ENCODE data around the gene PCYT2.
"Not testable (repeated sequence)": the region's sequence is repeated elsewhere in the genome, so short reads cannot be mapped to it uniquely, and the experiment has no call there.

The PCYT2 gene

DNA sequence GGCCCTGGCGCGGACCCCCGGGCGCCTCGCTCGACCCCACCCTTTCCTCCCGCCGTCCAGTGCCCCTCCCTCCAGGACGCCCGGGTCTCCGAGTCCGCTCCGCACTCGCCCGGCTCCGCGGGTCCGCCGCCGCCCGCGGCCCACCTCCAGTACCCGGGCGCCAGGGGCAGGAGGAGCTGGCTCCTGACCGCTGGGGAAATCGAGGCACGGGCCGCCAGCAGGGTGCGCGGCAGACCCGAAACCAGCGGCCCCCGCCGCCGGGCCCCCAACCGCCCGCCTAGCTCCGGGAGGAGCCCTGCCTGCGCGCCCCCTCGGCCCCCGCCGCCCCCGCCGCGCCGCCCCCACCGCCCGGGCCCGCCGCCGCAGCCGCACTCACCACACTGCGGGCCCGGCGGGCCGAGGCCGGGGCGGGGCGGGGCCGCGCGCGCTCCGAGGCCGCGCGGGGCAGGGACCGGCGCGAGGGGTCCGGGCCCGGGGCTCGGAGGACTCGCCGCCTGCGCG, 16.0 kb upstream of the PCYT2 start:
- no peak for DNase-seq

DNA sequence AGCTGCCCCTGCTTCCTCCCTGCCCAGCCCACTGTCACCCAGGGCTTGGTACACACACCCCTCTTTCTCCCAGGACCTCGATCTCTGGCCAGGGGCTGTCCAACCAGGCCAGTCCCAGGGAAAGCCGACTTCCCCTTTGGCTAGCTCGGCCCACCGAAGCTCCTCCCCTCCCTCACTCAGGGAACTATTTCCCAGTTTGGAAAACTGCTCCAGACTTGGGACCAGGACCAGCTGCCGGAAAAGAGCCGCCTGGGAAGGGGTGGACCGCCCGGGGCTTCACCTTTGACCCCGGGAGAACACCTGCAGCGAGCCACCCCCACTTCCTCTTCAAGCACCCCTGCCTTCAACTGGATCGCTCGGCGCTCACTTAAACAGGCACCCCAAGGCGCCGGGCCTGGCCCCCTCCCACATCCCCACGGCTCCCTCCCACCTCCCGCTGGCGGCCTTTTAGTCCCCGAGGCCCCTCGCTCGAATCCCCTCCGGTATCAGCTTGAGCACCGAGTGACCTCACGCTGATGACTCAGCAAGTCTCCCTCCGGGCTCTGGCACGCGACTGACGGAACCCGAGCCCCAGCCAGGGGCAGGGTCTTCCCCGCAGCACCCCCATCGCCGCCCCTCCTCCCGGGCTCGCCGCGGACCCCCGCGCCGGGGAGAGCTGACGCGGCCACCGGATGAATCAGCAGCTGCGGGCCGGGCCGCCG, 15.4 kb upstream of the PCYT2 start:
- peak; percentile 85 for DNase-seq

DNA sequence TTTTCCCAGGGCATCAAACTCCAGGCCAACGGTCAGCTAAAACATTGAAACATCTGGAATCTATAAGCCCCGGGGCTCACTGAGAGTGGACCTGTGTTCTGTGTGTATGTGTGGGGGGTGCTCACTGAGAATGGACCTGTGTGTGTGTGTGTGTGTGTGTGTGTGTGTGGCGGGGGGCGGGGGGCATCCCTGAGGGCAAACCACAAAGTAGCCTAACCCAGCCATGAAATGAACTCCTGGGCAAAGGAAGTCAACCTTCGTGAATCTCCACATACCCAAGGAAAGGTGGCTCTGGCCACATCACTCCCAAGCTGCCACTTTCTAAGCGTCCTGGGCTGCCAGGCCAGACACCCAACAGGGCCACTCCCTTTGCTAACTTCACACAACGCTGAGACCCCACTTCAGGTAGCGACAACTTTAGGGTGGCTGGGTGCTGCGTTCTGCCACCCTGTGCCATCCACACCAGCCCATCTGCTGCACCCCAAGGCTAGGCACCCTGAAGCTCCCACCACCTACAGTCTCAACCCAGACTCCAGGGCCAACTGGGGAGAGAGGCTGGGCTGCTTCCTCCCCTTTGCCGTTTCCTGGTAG, 14.8 kb upstream of the PCYT2 start:
- no peak for DNase-seq

DNA sequence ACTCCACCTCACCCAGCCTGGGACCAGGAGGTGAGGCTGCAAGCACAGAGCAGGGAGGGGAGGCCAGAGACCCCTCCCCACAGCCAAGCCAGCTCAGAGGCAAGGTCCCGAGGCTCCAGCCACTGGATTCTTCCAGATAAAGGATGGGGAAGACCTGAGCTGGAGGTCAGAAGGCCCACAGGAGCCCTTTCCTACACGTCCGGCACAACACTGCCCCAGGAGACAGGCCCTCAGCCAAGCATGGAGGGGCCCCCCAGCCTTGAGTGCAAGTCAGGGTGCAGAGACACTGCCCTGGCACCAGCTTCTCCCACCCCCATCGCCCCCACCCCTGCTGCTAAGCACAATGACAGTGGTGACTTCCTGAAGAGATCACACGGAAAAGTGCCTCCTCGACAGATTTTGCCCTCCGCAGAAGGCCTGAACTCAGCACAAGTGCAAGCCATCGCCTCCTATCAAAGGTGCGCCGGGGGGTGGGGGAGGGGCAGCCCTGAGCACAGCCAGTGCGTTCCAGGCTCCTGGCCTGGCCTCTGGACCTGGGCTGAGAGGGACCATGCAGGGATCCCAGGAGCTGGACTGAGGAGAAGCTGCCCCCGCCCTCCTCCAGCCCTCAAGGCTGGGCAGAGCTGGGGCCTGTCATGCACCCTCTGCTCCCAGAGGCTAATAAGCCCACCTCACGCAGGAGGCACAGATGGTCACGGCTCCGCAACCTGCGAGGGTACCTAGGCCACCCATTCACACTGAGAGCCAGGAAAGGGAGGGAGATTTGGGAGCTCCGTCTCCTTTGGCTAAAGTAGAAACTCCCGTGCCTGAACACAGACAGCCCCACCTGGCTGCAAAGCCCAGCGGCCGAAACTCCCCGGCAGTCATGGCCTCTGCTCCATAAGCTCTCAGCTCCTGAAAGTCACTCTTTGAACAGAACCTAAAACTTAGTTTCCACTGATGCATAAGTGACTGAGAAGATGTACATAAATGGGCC, 13.6 kb upstream of the PCYT2 start:
- no peak for DNase-seq

- peak; percentile 83 for DNase-seq
Observed at GRCh38 chr17:81923302-81924260, 12.4 kb upstream of the PCYT2 start.

GRCh38 chr17:81922566-81923301, 11.5 kb upstream of the PCYT2 start:
- DNase-seq, result no peak

GRCh38 chr17:81921996-81922565, 10.9 kb upstream of the PCYT2 start:
- DNase-seq, result no peak

GRCh38 chr17:81921537-81921862, 10.3 kb upstream of the PCYT2 start:
- no peak for DNase-seq

GRCh38 chr17:81920612-81921536, 9.7 kb upstream of the PCYT2 start:
- peak; percentile 65 for DNase-seq

DNA sequence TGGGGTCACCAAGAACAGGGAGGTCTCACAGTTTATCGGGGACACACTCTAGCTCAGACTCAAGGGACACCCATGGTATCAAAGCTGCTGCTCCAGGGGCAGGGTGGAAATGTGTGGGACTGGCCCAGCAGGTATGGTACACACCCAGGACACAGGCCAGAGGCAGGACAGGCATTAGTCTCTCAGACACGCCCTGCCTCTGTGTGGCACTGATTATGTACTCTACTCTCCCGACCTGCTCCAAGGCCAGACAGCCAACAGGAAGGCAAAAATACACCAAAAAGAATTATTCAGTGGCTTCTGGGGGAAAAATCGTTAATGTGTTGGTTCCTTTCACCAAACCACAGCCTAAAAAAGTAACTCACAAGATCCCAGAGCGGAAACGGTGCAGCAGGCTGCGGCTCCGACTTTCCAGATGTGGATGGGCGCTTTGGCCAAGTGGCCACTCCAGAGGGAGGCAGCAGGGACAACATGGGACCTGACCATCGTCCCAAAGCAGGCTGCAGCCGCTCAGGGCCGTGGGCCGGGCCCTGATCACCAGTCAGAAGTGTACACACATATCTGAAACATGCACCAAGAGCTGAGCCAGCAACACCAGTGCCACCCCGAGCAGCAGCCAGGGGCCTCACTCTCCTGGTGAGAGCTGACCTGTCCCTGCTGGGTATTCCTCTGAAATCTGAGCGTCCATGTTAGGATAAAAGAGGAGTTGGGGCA, 7.8 kb upstream of the PCYT2 start:
- no peak for DNase-seq

DNA sequence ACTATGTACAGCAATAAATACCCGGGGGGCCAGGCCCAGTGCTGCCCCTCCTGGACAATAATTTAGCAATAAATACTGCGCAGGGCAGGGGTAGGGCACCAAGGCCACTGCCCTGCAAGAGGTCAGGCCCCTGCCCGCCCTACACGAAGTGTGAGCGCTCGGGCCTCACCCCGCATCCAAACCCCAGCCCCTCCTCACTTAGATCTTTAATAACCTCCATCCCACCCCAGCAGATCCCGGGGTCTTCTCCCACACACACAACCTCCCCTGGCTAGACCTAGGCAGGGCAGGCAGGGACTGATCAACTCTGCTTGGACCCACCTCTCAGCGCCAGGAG, 7.1 kb upstream of the PCYT2 start:
- DNase-seq, result not testable (repeated sequence)

DNA sequence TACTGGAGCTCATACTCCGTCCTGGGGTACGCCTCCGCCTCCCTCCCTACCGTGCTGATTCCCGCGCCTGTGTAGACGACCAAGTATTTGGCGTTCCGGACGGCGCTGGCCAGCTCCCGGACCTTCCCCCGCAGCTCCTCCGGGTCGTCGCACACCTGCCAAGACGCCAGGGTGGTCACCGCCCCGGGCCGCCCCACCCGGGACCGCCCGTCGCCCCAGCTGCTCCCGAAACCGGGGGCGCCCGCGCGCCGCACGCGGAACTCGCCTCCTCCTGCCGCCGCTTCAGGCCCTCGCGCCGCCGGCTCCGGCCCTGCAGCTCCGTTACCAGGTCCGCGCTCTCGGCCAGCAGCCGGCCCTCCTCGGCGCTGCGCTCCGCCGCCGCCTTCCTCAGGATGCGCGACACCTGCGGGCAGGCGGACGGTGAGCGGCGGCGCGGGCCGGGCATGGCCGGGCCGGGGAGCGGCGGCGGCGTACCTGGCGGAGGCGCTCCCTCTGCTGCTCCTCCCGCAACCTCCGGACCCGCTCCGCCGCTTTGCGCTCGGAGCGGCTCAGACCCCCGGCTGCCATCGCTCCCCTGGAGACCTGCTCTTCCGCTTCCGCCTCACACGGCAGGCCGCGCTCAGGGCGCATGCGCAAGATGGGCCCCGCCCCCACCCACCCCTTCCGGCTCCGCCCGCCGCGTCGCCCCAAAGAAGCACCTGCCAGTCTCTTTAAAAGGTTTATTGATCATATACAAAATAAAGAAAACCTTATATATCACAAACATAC, 6.5 kb upstream of the PCYT2 start, which contains the start of gene SIRT7:
TSS of gene SIRT7 (minus strand) at position 612 of the 768 bp plus-strand sequence. CDS start at position 567, 45 bp downstream.
- DNase-seq, result peak; percentile 92

DNA sequence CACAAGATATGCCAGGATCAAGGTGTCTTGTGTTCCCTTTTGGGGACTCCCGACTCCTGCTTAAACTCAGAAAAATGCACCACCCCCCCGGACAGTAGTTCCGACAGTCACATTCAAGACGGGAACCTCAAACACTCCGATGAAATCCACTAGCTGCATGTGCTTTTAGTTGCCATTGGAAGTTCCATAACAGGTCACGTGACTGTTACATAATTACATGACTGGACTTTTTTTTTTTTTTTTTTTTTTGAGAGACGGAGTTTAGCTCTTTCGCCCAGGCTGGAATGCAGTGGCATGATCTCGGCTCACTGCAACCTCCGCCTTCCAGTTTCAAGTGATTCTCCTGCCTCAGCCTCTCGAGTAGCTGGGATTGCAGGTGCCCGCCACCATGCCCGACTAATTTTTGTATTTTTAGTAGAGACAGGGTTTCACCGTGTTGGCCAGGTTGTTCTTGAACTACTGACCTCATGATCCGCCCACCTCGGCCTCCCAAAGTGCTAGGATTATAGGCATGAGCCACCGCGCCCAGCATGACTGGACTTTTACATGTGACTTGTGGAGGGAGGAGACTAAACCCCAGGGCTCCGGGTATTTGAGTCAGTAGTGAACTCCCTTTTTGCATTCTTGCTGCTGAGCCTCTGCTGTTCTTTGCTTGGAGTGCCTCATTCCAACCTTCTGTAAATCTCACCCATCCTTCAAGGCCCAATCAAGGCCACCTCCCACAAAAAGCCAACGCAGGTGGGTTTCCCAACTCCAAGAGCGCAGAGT, 5.2 kb upstream of the PCYT2 start:
- DNase-seq, result peak; percentile 72

- no peak for DNase-seq
Observed at GRCh38 chr17:81915331-81915730, 4.1 kb upstream of the PCYT2 start.

- no peak for DNase-seq
Observed at GRCh38 chr17:81914103-81914850, 3.1 kb upstream of the PCYT2 start.

DNA sequence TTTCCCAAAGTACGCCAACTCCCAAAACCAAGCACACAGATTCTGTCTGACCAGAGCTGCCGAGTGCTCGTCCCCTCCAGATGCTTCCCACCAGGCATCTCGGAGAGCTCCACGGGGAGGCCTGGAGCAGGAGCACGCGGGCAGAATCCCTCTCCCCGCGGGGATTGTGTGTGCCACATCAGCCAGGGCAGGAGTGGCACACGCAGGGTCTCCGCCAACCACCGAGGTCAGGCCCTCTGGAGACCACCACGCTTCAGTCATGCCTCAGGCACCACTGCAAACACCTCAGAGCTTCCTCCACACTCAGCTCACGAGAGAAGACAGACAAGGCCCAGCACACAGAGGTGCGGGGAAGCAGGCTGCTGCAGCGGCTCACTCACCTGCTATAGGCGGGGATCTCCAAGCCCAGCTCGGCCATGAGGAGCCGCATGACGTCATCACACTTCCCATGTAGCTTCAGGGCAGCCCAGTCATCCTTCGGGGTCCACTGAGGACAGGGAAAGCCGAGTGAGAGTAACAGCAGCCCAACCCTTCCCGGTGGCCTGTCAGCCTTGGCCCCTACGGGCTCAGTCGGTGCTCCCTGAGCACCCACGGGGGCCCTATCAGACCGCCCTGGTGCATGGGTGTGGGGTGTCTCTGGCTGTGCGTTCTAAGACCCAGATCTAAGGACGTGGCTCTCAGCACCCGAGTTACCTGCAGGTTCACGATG, 2.3 kb upstream of the PCYT2 start:
- DNase-seq, result no peak

Measured in suppressor macrophage treated with lipopolysaccharide for 4 hours (primary cell).